H9 (cell line): ENCODE measurements around the gene RPS6KA4. TPM values are rescaled to one million over a fixed set of nuclear protein-coding genes. Genes with fewer than 3 reads are reported as not detected.

Source experiments
- DNase-seq: peaks from one replicate; pipeline ENCODE4 v3.0.0-alpha.2; 2017
- H2AFZ ChIP-seq: one replicate; pipeline ENCODE4 v1.6.1; 2013; ENCODE audit warnings: mild to moderate bottlenecking, low read length, control low read depth, moderate library complexity
- H2AK5ac ChIP-seq: 2 replicates; pipeline ENCODE4 v1.6.1; 2013; ENCODE audit warnings: low read length, control low read depth, mixed read lengths; ENCODE audit not compliant: insufficient read length
- H2BK120ac ChIP-seq: one replicate; pipeline ENCODE4 v1.6.1; 2013; ENCODE audit warnings: low read depth, mild to moderate bottlenecking, low read length, control low read depth, inconsistent platforms; ENCODE audit not compliant: poor library complexity, severe bottlenecking
- H2BK12ac ChIP-seq: 2 replicates; pipeline ENCODE4 v1.6.1; 2013; ENCODE audit warnings: low read length, control low read depth, mixed read lengths, low read depth; ENCODE audit not compliant: insufficient read length
- H2BK15ac ChIP-seq: 2 replicates; pipeline ENCODE4 v1.6.1; 2013; ENCODE audit warnings: low read depth, low read length, control low read depth
- H2BK20ac ChIP-seq: one replicate; pipeline ENCODE4 v1.6.1; 2013; ENCODE audit warnings: low read depth, mild to moderate bottlenecking, low read length, control low read depth, inconsistent platforms; ENCODE audit not compliant: poor library complexity, severe bottlenecking
- H2BK5ac ChIP-seq: 2 replicates; pipeline ENCODE4 v1.6.1; 2013; ENCODE audit warnings: low read length, control low read depth, mixed read lengths; ENCODE audit not compliant: insufficient read length
- H3K14ac ChIP-seq: 2 replicates; pipeline ENCODE4 v1.6.1; 2013; ENCODE audit warnings: low read length, control low read depth; ENCODE audit not compliant: insufficient read depth
- H3K18ac ChIP-seq: 2 replicates; pipeline ENCODE4 v1.6.1; 2013; ENCODE audit warnings: low read depth, mild to moderate bottlenecking, mixed read lengths, low read length, control low read depth; ENCODE audit not compliant: insufficient read length
- H3K23ac ChIP-seq: 2 replicates; pipeline ENCODE4 v1.6.1; 2013; ENCODE audit warnings: low read length, control low read depth, mixed read lengths, low read depth; ENCODE audit not compliant: insufficient read length
- H3K23me2 ChIP-seq: 2 replicates; pipeline ENCODE4 v1.6.1; 2013; ENCODE audit warnings: low read depth, mild to moderate bottlenecking, mixed read lengths, low read length, control low read depth; ENCODE audit not compliant: insufficient read length, poor library complexity, severe bottlenecking
- H3K27ac ChIP-seq: 2 replicates; pipeline ENCODE4 v1.5.1; 2013; ENCODE audit warnings: low read length, control low read depth, mixed read lengths, low read depth; ENCODE audit not compliant: insufficient read length
- H3K27me3 ChIP-seq: 2 replicates; pipeline ENCODE4 v1.6.1; 2013; ENCODE audit warnings: low read length, control low read depth, inconsistent platforms; ENCODE audit not compliant: insufficient read depth
- H3K4ac ChIP-seq: 2 replicates; pipeline ENCODE4 v1.6.1; 2013; ENCODE audit warnings: low read depth, mild to moderate bottlenecking, control low read depth, inconsistent platforms, low read length, moderate library complexity
- H3K4me1 ChIP-seq: 2 replicates; pipeline ENCODE4 v1.6.1; 2013; ENCODE audit warnings: low read length, control low read depth, inconsistent platforms; ENCODE audit not compliant: insufficient read depth
- H3K4me2 ChIP-seq: 2 replicates; pipeline ENCODE4 v1.6.1; 2013; ENCODE audit warnings: low read length, control low read depth, mixed read lengths; ENCODE audit not compliant: insufficient read length, insufficient read depth
- H3K56ac ChIP-seq: 2 replicates; pipeline ENCODE4 v1.6.1; 2013; ENCODE audit warnings: low read depth, mild to moderate bottlenecking, mixed read lengths, low read length, control low read depth; ENCODE audit not compliant: insufficient read length
- H3K79me1 ChIP-seq: 2 replicates; pipeline ENCODE4 v1.6.1; 2013; ENCODE audit warnings: low read depth, mild to moderate bottlenecking, moderate library complexity, low read length, control low read depth, inconsistent platforms; ENCODE audit not compliant: insufficient read depth, poor library complexity, severe bottlenecking
- H3K79me2 ChIP-seq: 2 replicates; pipeline ENCODE4 v1.6.1; 2013; ENCODE audit warnings: low read length, control low read depth, inconsistent platforms; ENCODE audit not compliant: insufficient read depth
- H3K9ac ChIP-seq: 2 replicates; pipeline ENCODE4 v1.6.1; 2013; ENCODE audit warnings: low read length, control low read depth, mixed read lengths; ENCODE audit not compliant: insufficient read length; ENCODE audit errors: extremely low read depth
- H3K9me3 ChIP-seq: one replicate; pipeline ENCODE4 v1.6.1; 2013; ENCODE audit warnings: low read depth, low read length, inconsistent platforms; ENCODE audit not compliant: control insufficient read depth
- H3T11ph ChIP-seq: one replicate; pipeline ENCODE4 v1.6.1; 2013; ENCODE audit warnings: mild to moderate bottlenecking, low read length, control low read depth, inconsistent platforms
- H4K20me1 ChIP-seq: one replicate; pipeline ENCODE4 v1.6.1; 2013; ENCODE audit not compliant: control insufficient read depth, insufficient read length, insufficient read depth
- H4K5ac ChIP-seq: 2 replicates; pipeline ENCODE4 v1.6.1; 2013; ENCODE audit warnings: low read depth, mild to moderate bottlenecking, mixed read lengths, low read length, control low read depth; ENCODE audit not compliant: insufficient read length
- H4K8ac ChIP-seq: replicated peaks from 2 replicates; pipeline ENCODE4 v1.6.1; 2013; ENCODE audit warnings: low read length, control low read depth, mixed read lengths, low read depth; ENCODE audit not compliant: insufficient read length
- H4K91ac ChIP-seq: 2 replicates; pipeline ENCODE4 v1.6.1; 2013; ENCODE audit warnings: low read depth, mild to moderate bottlenecking, moderate library complexity, mixed read lengths, low read length, control low read depth; ENCODE audit not compliant: insufficient read length
- H3K27ac Mint-ChIP-seq, 3 experiments: 2 replicates in 2 of 3; 3 replicates in 1 of 3; pipeline ENCODE4 v1.8.0; 2020 to 2021; ENCODE audit warnings: mixed read lengths in 3 of 3, mild to moderate bottlenecking in 1 of 3, moderate library complexity in 1 of 3
- H3K27me3 Mint-ChIP-seq: 2 replicates; pipeline ENCODE4 v1.8.0; 2021; ENCODE audit warnings: low read depth, mild to moderate bottlenecking, moderate library complexity, mixed read lengths
- H3K36me3 Mint-ChIP-seq, 3 experiments: 2 replicates in 2 of 3; 3 replicates in 1 of 3; pipeline ENCODE4 v1.8.0; 2020 to 2021; ENCODE audit warnings: low read depth in 3 of 3, mixed read lengths in 3 of 3; ENCODE audit not compliant: insufficient read depth in 1 of 3
- H3K4me1 Mint-ChIP-seq, 2 experiments: 2 replicates each; pipeline ENCODE4 v1.8.0; 2020; ENCODE audit warnings: mixed read lengths in 2 of 2
- H3K4me3 Mint-ChIP-seq, 2 experiments: 2 replicates in 1 of 2; 3 replicates in 1 of 2; pipeline ENCODE4 v1.8.0; 2020 to 2021; ENCODE audit warnings: mild to moderate bottlenecking in 2 of 2, mixed read lengths in 2 of 2, moderate library complexity in 1 of 2
- H3K9me3 Mint-ChIP-seq, 2 experiments: 2 replicates in 1 of 2; 3 replicates in 1 of 2; pipeline ENCODE4 v1.8.0; 2020; ENCODE audit warnings: mild to moderate bottlenecking in 2 of 2, mixed read lengths in 2 of 2, moderate library complexity in 1 of 2
- WGBS: extraction: QIAGEN DNeasy Blood & Tissue Kit; methylation state at CpG from one replicate; pipeline ENCODE4 v1.1.7; 2013; ENCODE audit warnings: missing lambda C conversion rate, low lambda C conversion rate, mixed read lengths; ENCODE audit not compliant: insufficient read length; ENCODE audit errors: extremely low coverage; 5-methylcytosine and 5-hydroxymethylcytosine counted together
- total RNA-seq: library from RNA; stranded (reverse); gene quantifications from 2 replicates; pipeline ENCODE4 v1.2.1, GENCODE V29; 2021
- TF ChIP-seq, protein P1 (sequence below): fragments of 200-600 bp; sonication (generic); conservative IDR thresholded peaks from 3 replicates; pipeline ENCODE4 v1.8.0; 2021; ENCODE audit warnings: antibody characterized with exemption, mild to moderate bottlenecking

Gene RPS6KA4
- total RNA-seq, 1 experiment from 2014 or later = 10.8 TPM

DNA sequence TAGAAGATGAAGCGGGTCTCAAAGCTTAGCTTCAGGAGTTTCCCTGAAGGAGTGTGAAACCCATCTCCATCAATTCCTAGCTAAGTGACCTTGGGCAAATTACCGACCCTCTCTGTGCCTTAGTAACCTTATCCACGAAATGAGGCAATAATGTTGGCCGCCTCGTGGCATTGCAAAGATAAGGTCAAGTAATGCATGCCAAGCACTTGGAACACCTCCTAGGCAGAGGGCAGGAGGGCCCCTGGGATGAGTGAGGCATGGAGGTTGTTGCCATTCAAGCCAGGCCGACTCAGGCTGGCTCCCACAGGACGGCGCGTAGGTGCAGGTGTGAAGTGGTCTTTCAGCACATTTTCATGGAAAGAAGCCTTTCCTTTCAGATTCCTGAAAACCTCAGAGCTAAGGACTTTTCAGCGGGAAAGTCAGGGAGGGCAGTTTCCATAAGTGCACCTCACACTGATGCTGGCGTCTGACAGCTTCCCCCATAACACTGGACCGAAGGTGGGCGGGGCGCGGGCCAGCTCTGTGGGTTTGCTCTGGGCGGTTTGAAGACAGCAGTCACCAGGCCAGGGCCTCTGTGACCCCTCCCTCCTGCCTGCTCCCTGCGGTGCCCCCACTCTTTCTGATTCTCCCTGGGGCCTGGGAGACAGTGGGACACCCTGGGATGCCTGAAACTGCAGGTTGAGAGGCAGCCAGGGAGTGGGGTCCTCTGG, 25.2 kb downstream of the RPS6KA4 start:
- Histone ChIP-seq H3K4me1 (no peaks in the 10 kb centered on the region), H4K91ac (no peak overlapping the region), H4K5ac (no peak overlapping the region), H3K9me3 (no peaks in the 10 kb centered on the region), H3K18ac (no peak overlapping the region), H3K56ac (no peak overlapping the region), H3K79me2 (no peaks in the 10 kb centered on the region), H4K8ac (no peak overlapping the region), H3K9ac (no peak overlapping the region), H2AFZ (no peak overlapping the region), H3K23me2 (no peaks in the 10 kb centered on the region), H3K23ac (no peak overlapping the region), H2AK5ac (no peak overlapping the region), H2BK15ac (no peak overlapping the region), H2BK20ac (no peak overlapping the region), H2BK5ac (no peak overlapping the region), H3K14ac (no peak overlapping the region), H2BK12ac (no peak overlapping the region), H4K20me1 (no peaks in the 10 kb centered on the region), H3K27ac (no peak overlapping the region), H3T11ph (no peak overlapping the region), H2BK120ac (no peak overlapping the region), H3K79me1 (no peaks in the 10 kb centered on the region), H3K4me2 (no peak overlapping the region), H3K4ac (no peak overlapping the region), H3K27me3 (no peaks in the 10 kb centered on the region)
- H3K4me1 Mint-ChIP-seq = peaks cover 0 to 5% of the 10 kb centered on the region in 2 experiments; a peak in 2 of 4 replicates
- TF ChIP-seq, protein P1, sequence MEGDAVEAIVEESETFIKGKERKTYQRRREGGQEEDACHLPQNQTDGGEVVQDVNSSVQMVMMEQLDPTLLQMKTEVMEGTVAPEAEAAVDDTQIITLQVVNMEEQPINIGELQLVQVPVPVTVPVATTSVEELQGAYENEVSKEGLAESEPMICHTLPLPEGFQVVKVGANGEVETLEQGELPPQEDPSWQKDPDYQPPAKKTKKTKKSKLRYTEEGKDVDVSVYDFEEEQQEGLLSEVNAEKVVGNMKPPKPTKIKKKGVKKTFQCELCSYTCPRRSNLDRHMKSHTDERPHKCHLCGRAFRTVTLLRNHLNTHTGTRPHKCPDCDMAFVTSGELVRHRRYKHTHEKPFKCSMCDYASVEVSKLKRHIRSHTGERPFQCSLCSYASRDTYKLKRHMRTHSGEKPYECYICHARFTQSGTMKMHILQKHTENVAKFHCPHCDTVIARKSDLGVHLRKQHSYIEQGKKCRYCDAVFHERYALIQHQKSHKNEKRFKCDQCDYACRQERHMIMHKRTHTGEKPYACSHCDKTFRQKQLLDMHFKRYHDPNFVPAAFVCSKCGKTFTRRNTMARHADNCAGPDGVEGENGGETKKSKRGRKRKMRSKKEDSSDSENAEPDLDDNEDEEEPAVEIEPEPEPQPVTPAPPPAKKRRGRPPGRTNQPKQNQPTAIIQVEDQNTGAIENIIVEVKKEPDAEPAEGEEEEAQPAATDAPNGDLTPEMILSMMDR = no peak
- peaks cover 15% of the 10 kb centered on the region for H3K27me3 Mint-ChIP-seq
- no peak overlapping the region for H3K4me3 Mint-ChIP-seq
- no peaks in the 10 kb centered on the region for H3K36me3 Mint-ChIP-seq
- H3K27ac Mint-ChIP-seq = no peak overlapping the region
- H3K9me3 Mint-ChIP-seq = no peaks in the 10 kb centered on the region
- no CpG with 5 or more reads among the region's 17 CpGs for WGBS
- DNase-seq = no peak
